OCI-LY7 (cell line): ENCODE results near the gene ADGRG4. TPM values are rescaled to one million over a fixed set of nuclear protein-coding genes. Genes with fewer than 3 reads are reported as not detected.

Experiments used
- BruUV-seq: library from RNA; stranded (reverse); fragments of 400-500 nt; replicated peaks from 2 replicates; lab custom pipeline; 2021; lab: Mats Ljungman, UMichigan
- CTCF ChIA-PET: fragments of 300-600 bp; sonication (Branson Sonifier 250); formaldehyde crosslinking; loops from one replicate; lab custom pipeline; 2022; ENCODE audit warnings: antibody characterized with exemption; ENCODE audit not compliant: unreplicated experiment; lab: Charles Lee
- POLR2A ChIA-PET: fragments of 300-600 bp; sonication (Branson Sonifier 250); formaldehyde crosslinking; loops from one replicate; lab custom pipeline; 2022; ENCODE audit warnings: antibody characterized with exemption; lab: Charles Lee
- DNase-seq: peaks from one replicate; pipeline ENCODE4 v3.0.0-alpha.2; 2015; ENCODE audit warnings: low spot score
- H2AFZ ChIP-seq: fragments of 200-600 bp; sonication (generic), shearing (Covaris generic); 2 replicates; pipeline ENCODE4 v1.6.1; 2014; ENCODE audit warnings: mild to moderate bottlenecking, antibody characterized with exemption, low read length, moderate library complexity
- H3K27ac ChIP-seq: fragments of 200-600 bp; sonication (generic); 2 replicates; pipeline ENCODE4 v1.5.1; 2014; ENCODE audit warnings: mixed run types, low read depth, mild to moderate bottlenecking, moderate library complexity, low read length, inconsistent platforms; ENCODE audit not compliant: poor library complexity, severe bottlenecking
- H3K36me3 ChIP-seq: fragments of 200-600 bp; sonication (generic); 2 replicates; pipeline ENCODE4 v1.6.1; 2014; ENCODE audit warnings: mild to moderate bottlenecking, antibody characterized with exemption, low read length, moderate library complexity, mixed read lengths; ENCODE audit not compliant: insufficient read depth
- H3K4me1 ChIP-seq: fragments of 200-600 bp; sonication (generic); 2 replicates; pipeline ENCODE4 v1.5.1; 2014; ENCODE audit warnings: mild to moderate bottlenecking, low read length; ENCODE audit not compliant: insufficient read depth, poor library complexity, severe bottlenecking
- H3K4me2 ChIP-seq: fragments of 200-600 bp; sonication (generic); 2 replicates; pipeline ENCODE4 v1.6.1; 2014; ENCODE audit warnings: mild to moderate bottlenecking, low read length
- H3K4me3 ChIP-seq: fragments of 200-600 bp; sonication (generic); 2 replicates; pipeline ENCODE4 v1.5.1; 2014; ENCODE audit warnings: mild to moderate bottlenecking, low read depth, low read length; ENCODE audit not compliant: poor library complexity, severe bottlenecking
- H3K79me2 ChIP-seq: fragments of 200-600 bp; sonication (generic); 2 replicates; pipeline ENCODE4 v1.6.1; 2016; ENCODE audit warnings: low read depth, mild to moderate bottlenecking, low read length, moderate library complexity, mixed read lengths; ENCODE audit not compliant: insufficient read depth
- H3K9me2 ChIP-seq: fragments of 200-600 bp; sonication (generic); 2 replicates; pipeline ENCODE4 v1.6.1; 2016; ENCODE audit warnings: mild to moderate bottlenecking, low read length, mixed read lengths; ENCODE audit not compliant: insufficient read depth
- H3K9me3 ChIP-seq: fragments of 200-600 bp; sonication (generic); 2 replicates; pipeline ENCODE4 v1.6.1; 2014; ENCODE audit warnings: mild to moderate bottlenecking, mixed run types, low read length, mixed read lengths
- H4K20me1 ChIP-seq: fragments of 200-600 bp; sonication (generic); 2 replicates; pipeline ENCODE4 v1.6.1; 2014; ENCODE audit warnings: mild to moderate bottlenecking, antibody characterized with exemption, low read length, moderate library complexity, mixed read lengths; ENCODE audit not compliant: insufficient read depth
- EZH2phosphoT487 ChIP-seq: fragments of 200-600 bp; sonication (generic); IDR thresholded peaks from 2 replicates; pipeline ENCODE4 v1.6.1; 2018; ENCODE audit warnings: low read depth, borderline replicate concordance, mild to moderate bottlenecking, mixed run types, antibody characterized with exemption, low read length, moderate library complexity, mixed read lengths
- intact Hi-C: fragments of 100-400 bp; cut with micrococcal nuclease; formaldehyde crosslinking; loops from one replicate; pipeline ENCODE4 v1.10.0; 2022; ENCODE audit not compliant: unreplicated experiment
- total RNA-seq, 2 experiments: library from RNA; depleted of rRNA in 1 of 2; stranded (reverse); fragments of >200 nt in 1 of 2; shearing (Covaris generic) in 1 of 2; gene quantifications; 2 replicates each; pipeline ENCODE4 v1.2.3, GENCODE V29; 2014 to 2022
- TF ChIP-seq, protein P1 (sequence below): fragments of 200-600 bp; sonication (generic); conservative IDR thresholded peaks from 2 replicates; pipeline ENCODE4 v1.5.1; 2014; ENCODE audit warnings: mild to moderate bottlenecking, antibody characterized with exemption, low read length, moderate library complexity, mixed read lengths

The ADGRG4 gene
- total RNA-seq, 2 experiments from 2014 or later: not detected

DNA sequence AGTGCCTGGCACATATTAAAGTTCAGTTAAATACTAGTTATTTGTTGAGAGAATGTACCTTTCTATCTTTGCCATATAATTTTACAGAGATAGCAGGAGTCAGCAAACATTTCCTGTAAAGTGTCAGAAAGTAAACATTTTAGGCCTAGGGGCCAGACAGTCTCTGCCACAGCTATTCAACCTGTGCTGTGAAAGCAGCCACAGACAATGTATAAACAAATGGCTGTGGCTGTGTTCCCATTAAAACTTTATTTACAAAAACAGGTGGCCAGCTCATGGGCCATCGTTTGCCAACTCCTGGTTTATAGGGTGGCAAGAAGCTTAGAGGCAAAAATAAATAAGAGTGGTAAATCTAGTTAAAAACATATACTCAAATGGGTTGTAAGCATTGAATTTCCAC, 153.0 kb downstream of the ADGRG4 start:
- no peak overlapping the region for H3K4me3 ChIP-seq
- H2AFZ ChIP-seq: no peak overlapping the region
- no peaks in the 10 kb centered on the region for H4K20me1 ChIP-seq
- H3K4me2 ChIP-seq: no peak overlapping the region
- no peaks in the 10 kb centered on the region for H3K4me1 ChIP-seq
- H3K9me2 ChIP-seq: no peaks in the 10 kb centered on the region
- no peak overlapping the region for H3K27ac ChIP-seq
- DNase-seq: no peak
- ChIA-PET CTCF (no interaction called here), POLR2A (no interaction called here)
- H3K9me3 ChIP-seq: no peaks in the 10 kb centered on the region
- BruUV-seq: no TSS peak
- no peaks in the 10 kb centered on the region for H3K36me3 ChIP-seq
- no peaks in the 10 kb centered on the region for H3K79me2 ChIP-seq
- TF ChIP-seq, protein P1, sequence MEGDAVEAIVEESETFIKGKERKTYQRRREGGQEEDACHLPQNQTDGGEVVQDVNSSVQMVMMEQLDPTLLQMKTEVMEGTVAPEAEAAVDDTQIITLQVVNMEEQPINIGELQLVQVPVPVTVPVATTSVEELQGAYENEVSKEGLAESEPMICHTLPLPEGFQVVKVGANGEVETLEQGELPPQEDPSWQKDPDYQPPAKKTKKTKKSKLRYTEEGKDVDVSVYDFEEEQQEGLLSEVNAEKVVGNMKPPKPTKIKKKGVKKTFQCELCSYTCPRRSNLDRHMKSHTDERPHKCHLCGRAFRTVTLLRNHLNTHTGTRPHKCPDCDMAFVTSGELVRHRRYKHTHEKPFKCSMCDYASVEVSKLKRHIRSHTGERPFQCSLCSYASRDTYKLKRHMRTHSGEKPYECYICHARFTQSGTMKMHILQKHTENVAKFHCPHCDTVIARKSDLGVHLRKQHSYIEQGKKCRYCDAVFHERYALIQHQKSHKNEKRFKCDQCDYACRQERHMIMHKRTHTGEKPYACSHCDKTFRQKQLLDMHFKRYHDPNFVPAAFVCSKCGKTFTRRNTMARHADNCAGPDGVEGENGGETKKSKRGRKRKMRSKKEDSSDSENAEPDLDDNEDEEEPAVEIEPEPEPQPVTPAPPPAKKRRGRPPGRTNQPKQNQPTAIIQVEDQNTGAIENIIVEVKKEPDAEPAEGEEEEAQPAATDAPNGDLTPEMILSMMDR: no peak
- no peak for TF ChIP-seq EZH2phosphoT487
- intact Hi-C loops: no loop called here

DNA sequence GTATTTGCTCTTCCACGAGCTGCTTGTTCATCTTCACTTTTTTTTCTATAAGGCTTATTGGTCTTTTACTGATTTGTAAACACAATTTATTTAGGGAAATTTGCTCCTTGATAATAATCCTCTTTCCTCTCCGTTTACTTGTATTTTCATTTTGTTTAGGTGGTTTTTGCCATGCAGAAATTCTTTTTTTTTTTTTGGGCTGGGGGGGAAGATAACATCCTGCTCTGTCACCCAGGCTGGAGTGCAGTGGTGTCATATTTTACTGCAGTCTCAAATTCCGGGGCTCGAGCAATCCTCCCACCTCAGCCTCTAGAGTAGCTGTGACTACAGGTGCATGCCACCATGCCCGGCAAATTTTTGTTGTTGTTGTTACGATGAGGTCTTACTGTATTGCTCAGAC, 155.4 kb downstream of the ADGRG4 start:
- H3K4me1 ChIP-seq: no peaks in the 10 kb centered on the region
- BruUV-seq: no TSS peak
- POLR2A ChIA-PET: no interaction called here

DNA sequence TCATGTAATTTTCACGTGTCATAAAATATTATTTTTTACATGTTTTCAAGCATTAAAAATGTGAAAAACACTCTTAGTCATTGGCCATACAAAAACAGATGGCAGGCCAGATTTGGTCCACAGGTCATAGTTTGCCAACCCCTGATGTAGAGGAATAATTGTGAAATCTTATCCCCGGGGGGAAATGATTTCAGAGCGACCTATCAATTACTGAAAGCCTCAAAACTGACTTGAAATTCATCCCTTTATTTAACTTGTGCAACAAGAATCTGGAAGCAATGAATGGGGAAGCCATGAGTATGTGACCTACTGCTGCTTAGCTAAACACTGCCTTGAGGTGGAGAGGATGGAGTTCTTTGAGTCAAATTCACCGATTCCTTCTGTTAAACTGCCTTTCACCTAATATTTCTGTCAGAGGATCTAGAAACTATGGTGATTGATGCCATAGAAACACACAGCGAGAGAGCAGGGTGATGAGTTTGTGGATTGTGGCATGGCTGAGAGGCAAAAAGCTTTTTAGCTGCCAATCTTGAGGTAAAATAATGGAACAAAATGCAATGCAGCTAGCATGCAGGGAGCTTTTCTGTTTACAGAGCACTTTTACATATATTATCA, 156.6 kb downstream of the ADGRG4 start:
- Histone ChIP-seq H3K4me3 (no peak overlapping the region), H3K36me3 (no peaks in the 10 kb centered on the region), H3K9me3 (no peaks in the 10 kb centered on the region), H3K27ac (no peak overlapping the region), H3K4me2 (no peak overlapping the region), H2AFZ (no peak overlapping the region), H3K79me2 (no peaks in the 10 kb centered on the region), H4K20me1 (no peaks in the 10 kb centered on the region), H3K9me2 (no peaks in the 10 kb centered on the region), H3K4me1 (no peaks in the 10 kb centered on the region)
- no peak for TF ChIP-seq EZH2phosphoT487
- TF ChIP-seq, protein P1: no peak
- no TSS peak for BruUV-seq
- CTCF ChIA-PET: no interaction called here
- intact Hi-C loops: no loop called here
- no peak for DNase-seq
- POLR2A ChIA-PET: no interaction called here

More for the DNA sequence above, 155.4 kb downstream of the ADGRG4 start:
- Histone ChIP-seq H3K4me3 (no peak overlapping the region), H3K9me2 (no peaks in the 10 kb centered on the region), H2AFZ (no peak overlapping the region), H3K79me2 (no peaks in the 10 kb centered on the region), H3K4me2 (no peak overlapping the region), H3K9me3 (no peaks in the 10 kb centered on the region), H4K20me1 (no peaks in the 10 kb centered on the region), H3K27ac (no peak overlapping the region), H3K36me3 (no peaks in the 10 kb centered on the region)
- CTCF ChIA-PET: no interaction called here
- no peak for DNase-seq
- TF ChIP-seq, protein P1: no peak
- TF ChIP-seq EZH2phosphoT487: no peak
- intact Hi-C loops: no loop called here
